8988T (cell line): Measurements from ENCODE around the gene ID3.

Source experiments
- DNase-seq: peaks from one replicate; pipeline ENCODE4 v3.0.0; 2011

ID3 gene, protein sequence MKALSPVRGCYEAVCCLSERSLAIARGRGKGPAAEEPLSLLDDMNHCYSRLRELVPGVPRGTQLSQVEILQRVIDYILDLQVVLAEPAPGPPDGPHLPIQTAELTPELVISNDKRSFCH

GRCh38 chr1:23559136-23559984 lies at the start of gene ID3:
TSS of gene ID3 (minus strand) at chr1:23559501. CDS start at chr1:23559426, 75 bp downstream.
- DNase-seq, result peak; percentile 66

DNA sequence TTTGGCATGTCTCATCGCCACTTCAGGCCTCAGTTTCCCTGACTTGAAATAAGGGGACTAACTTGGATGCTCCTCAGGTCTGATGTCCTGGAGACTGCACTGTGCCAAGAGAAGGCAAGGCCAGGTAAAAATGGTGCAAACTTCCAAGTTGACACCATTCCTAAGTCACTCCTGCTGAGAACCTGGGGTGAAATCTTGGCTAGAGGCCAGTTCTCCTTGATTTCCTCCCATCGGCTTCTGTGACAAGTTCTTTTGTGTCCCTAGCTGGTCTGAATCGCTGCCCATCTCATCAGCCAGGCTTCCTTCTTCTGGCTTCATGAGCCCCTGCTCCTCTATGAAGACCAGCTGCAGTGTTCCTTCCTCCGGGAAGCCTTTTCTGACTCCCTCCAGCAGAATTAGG lies 48.6 kb upstream of the ID3 start:
- no peak for DNase-seq

- DNase-seq, result no peak
These were observed 42.9 kb upstream of the ID3 start for GRCh38 chr1:23601968-23602876.

DNA sequence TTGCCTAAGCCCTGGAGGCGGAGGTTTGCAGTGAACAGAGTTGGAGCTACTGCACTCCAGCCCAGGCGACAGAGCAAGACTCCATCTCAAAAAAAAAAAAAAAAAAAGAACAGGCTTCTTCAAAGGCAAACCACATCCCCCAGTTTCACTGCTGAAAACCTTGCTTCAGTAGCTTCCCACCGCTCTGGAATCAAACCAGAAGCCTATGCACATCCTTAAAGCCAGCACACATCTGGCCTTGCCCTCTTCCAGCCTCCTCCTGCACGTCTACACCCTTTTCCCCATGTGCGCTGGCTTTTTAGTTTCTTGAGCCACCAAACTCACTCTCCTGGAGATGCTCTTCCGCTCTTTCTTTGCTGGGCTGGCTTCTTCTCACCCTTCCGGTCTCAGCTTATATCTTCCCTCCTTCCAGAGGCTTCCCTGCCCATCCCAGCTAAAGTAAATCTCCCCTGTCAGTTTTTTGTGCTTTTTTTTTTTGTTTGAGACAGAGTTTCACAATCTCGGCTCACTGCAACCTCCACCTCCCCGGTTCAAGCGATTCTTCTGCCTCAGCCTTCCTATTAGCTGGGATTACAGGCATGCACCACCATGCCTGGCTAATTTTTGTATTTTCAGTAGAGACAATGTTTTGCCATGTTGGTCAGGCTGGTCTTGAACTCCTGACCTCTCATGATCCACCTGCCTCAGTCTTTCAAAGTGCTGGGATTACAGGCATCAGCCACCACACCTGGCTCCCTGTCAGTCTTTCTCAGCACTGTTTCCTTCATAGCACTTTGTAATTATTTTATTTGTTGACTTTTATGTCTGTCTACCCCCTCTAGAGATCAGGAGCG lies 42.0 kb upstream of the ID3 start:
- no peak for DNase-seq

DNA sequence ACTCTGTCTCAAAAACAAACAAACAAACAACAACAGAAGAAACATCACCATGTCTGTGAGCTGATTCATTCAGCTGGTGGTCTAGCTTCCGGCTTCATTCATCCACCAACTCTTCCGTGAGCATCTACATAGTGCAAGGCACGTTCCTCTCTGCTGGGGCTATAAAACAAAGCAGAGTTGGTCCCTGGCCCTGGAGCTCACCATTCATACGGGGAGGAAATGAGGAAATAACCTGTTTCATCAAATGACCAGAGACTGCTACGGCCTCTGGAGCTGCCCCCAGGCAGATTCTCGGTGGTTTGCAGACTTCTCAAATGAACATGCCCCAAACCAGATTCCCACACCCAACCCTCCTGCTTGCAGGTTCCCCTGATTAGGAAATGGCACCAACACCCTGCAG lies 41.0 kb upstream of the ID3 start:
- no peak for DNase-seq

DNA sequence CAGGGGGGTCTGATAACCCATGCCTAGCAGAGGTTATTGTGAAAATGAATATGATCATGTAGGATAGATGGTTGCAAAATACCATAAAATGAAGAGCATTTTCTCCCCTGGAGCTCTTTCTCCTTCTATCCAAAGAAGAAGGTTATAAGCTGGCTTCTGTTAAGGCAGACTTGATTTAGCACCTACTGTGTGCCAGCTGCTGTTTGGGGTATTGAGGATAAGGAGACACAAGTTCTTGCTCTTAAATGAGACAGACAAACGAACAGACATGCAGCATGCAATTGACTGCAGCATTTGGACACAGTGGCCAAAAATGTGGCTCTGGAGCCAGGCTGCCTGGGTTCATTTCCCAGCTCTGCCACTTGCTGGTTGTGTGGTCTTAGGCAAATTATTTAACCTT lies 39.8 kb upstream of the ID3 start:
- no peak for DNase-seq

- no peak for DNase-seq
These were observed 39.1 kb upstream of the ID3 start for GRCh38 chr1:23598424-23598823.

DNA sequence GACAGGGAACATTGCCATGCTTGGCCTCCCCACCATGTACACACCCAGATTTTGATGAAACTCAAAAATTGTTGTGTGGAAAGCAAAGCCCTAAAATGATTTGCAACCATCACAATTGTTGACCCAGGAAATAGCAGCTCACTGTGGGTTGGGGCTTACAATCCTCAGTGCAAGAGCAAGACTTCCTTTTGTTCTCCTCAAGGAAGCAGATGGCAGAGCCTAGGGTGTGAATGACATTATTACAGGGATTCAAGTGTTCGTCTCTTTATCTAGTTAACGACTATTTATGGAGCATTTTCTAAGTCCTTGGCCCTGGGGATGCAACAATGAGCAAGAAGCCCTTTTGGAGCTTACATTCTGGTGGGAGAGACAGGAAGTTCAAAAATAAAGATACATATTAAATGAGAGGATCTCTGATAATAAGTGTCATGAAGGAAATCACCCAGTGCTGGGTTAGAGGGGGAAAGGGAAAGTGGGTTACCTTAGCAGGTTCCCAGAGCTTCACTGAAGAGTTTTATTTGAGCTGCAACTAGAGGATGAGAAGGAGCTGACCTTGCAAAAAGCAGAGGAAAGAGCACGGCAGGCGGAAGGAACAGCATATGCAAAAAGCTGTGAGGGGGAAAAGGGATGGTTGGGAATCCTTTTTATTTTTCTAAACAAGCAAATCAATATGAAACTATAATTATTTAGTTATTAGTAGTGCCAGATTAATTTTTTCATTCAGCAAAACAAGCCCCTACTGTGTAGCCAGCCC lies 38.5 kb upstream of the ID3 start:
- no peak for DNase-seq

DNA sequence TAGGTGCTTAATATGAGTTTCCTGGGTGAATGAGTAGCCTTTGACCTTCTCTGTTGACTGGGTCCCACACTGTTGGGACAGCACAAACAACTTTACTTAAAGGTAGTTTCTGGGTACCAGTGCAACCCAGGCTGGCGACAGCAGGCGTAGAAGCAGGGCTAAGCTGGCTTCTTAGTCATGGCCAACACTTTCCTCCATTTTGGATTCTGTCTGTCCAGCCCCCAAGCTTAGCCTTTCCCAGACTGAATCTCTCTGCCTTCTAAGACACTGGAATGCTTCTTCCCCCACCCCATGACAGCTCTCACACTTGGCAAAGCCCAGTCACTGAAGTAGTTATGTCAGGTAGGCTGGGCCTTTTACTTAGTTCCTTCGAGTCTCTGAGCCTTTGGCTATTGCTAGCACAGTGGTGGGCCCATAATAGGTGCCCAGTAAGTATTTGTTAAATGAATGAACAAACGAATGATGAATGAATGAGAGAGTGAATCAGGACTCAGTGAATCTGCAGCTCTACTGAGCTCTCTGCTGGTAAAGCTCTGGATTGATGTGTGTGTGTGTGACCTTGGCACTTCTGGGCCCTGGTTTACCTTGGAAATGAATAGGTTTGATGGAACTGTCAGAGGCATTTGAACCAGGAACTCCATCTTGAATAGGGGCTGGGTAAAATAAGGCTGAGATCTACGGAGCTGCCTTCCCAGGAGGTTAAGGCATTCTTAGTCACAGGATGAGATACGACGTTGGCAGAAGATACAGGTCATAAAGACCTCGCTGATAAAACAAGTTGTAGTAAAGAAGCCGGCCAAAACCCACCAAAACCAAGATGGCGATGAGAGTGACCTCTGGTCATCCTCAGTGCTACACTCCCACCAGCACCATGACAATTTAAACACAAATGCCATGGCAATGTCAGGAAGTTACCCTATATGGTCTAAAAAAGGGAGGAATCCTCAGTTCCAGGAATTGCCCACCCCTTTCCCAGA lies 37.4 kb upstream of the ID3 start:
- no peak for DNase-seq

DNA sequence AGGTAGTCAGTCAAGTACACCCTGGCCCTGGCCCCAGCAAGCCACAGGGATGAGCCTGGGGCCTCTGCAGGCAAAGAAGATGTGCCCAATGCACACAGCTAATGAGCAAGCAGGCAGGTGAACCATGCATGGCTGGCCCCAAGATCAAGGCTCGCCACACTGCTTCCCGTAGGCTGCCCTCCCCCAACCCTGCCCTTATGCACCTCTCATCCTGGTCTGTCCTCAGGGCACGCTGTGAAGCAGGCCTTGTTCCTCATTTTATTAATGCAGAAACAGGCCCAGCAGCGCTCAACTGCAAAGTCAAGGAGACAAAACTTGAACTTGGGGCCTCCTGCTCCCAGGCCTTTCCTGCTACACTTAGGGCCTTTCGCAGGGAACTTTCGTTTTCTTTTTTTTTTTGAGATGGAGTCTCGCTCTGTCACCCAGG lies 35.6 kb upstream of the ID3 start:
- no peak for DNase-seq

GRCh38 chr1:23594149-23594907 lies 35.0 kb upstream of the ID3 start:
- DNase-seq, result no peak

DNA sequence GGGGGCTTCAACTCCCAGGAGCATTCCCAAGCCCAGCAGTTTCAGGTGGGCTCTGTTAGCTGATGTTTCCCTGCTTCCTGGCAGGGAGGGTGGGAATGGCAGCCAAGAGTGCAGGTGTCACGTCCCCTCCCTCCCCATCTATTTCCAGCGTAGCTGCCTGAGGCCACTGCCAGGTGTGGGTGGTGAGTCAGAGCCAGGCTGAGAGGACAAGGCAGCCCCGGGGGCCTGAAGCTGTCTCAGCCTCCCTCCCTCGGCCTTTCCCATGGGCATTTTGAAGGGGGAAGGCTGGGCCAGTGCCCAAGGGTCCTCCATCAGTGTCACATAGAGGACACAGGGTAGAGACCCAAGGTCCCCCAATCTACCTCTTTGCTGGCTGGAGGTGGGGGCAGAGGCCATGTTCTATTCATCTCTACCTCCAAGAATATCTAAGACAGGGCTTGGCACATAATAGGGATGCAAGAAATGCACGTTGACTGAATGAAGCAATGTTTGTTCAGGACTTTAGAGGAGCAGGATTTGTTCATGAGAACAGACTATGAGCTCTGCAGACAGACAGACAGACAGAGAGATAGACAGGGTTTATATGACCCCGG lies 34.4 kb upstream of the ID3 start:
- DNase-seq, result no peak

DNA sequence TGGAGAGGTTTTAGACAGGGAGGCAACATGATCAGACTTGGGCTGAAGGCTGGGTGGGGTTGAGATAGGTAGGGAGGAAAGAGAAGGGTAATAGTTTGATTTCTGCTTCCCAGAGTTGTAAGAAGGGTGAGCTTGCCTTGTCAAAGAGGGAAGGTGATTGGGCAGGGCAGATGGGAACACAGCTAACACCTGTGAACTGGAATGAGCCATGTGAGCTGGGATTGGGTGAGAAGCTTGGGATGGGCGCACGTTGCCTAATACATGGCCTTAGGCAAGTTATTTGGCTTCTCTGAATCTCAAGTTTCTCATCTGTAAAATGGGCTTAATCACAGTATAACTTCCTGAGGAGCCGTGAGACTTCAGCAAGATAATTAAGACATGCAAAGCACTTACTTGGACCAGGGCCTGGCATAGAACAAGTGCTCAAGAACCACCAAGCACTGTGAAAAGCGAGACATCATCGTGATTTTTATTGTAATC lies 33.8 kb upstream of the ID3 start:
- no peak for DNase-seq

- no peak for DNase-seq
These were observed 33.0 kb upstream of the ID3 start for GRCh38 chr1:23592209-23592892.

GRCh38 chr1:23591460-23592208 lies 32.3 kb upstream of the ID3 start:
- DNase-seq, result no peak

DNA sequence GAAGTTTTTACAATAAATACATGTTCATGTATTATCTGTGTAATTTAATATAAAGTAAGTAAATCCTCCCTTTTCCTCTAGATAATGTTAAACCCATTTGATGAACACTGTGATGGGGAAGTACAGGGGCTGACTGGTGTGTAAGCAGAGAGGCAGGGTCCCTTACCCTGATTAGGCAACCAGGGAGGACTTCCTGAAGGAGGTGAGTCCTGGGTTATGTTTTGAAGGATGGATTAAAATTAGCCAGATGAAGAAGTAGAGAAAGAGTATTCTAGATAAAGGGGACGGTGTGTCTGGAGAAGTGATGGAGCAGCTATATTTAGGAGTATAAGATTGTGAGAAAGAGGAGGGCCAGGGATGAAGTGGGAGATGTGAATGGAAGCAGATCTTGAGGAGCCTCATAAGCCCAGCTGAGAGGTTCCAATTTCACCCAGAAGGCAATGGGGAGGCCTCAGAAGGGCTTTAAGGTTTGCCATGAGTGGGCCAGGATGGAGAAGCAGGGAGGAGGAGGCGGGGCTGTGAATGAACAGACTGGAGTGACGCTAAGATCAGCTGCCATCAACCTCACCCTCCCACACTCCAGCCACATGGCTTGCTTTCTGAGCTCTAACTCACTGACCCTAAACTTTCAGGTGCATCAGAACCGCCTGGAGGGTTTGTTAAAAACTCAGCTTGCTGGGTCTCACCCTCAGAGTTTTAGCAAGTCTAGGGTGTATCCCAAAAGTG lies 30.9 kb upstream of the ID3 start:
- DNase-seq, result no peak

DNA sequence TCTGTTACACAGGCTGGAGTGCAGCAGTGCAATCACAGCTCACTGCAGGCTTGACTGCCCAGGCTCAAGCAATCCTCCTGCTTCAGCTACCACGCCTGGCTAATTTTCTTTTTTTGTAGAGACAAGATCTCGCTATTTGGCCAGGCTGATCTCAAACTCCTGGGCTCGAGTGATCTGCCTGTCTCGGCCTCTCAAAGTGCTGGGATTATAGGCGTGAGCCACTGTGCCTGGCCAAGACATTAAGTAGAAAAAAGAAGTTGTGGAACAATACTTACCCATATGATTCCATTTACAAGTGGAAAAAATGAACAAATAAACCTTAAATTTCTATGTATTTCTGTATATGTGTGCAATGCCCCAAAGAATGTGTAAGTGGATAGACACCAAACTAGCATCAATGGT lies 30.3 kb upstream of the ID3 start:
- DNase-seq, result no peak
